K562 (cell line): ENCODE measurements around the gene GPRIN1. TPM values are rescaled to one million over a fixed set of nuclear protein-coding genes. Genes with fewer than 3 reads are reported as not detected.

Experiments
- ATAC-seq: fragments of 200-7000 bp; cut with Tn5 transposase; 3 replicates; pipeline ENCODE4 v1.9.1; 2020; ENCODE audit warnings: moderate library complexity
- BruUV-seq: library from RNA; stranded (reverse); fragments of 400-500 nt; replicated peaks from 2 replicates; lab custom pipeline; 2021; lab: Mats Ljungman, UMichigan
- CTCF ChIA-PET: fragments of 300-600 bp; formaldehyde crosslinking; extraction: SDS; loops from one replicate; lab custom pipeline; 2021; ENCODE audit warnings: low intra/inter-chr PET ratio; lab: Yijun Ruan, JAX
- POLR2A ChIA-PET: fragments of 300-600, 350-650 bp; sonication (Branson Sonifier 250); formaldehyde crosslinking; extraction: SDS; loops from one replicate; lab custom pipeline; 2021; ENCODE audit warnings: antibody characterized with exemption, inconsistent platforms; lab: Yijun Ruan, JAX
- DNase-seq, 4 experiments: peaks; one replicate each; pipeline versions ENCODE4 v3.0.0 to v3.0.0-alpha.2; 2011 to 2018; ENCODE audit warnings: low spot score in 3 of 4, mixed read lengths in 3 of 4; ENCODE audit errors: extremely low read depth in 1 of 4
- FAIRE-seq: peaks from 2 replicates; lab custom pipeline; 2011; peaks lifted over from hg19 to GRCh38; lab: Jason Lieb, UNC
- H2AFZ ChIP-seq: 2 replicates; pipeline ENCODE4 v1.6.0; 2011; ENCODE audit warnings: low read depth, low read length, control low read depth, inconsistent platforms
- H3K27ac ChIP-seq: fragments of 200-600 bp; 3 replicates; pipeline ENCODE4 v1.8.0; 2011; ENCODE audit warnings: low read depth, mild to moderate bottlenecking, control low read depth, inconsistent platforms, low read length, moderate library complexity, mixed read lengths; ENCODE audit errors: extremely low read depth
- H3K27me3 ChIP-seq, 2 experiments: fragments of 300-600 bp in 1 of 2; 2 replicates in 1 of 2; 3 replicates in 1 of 2; pipeline versions ENCODE4 v1.6.0 to v1.8.0; 2011; ENCODE audit warnings: inconsistent platforms in 2 of 2, low read length in 2 of 2, mild to moderate bottlenecking in 1 of 2, mixed read lengths in 1 of 2, moderate library complexity in 1 of 2; ENCODE audit not compliant: control insufficient read depth in 2 of 2, insufficient read depth in 2 of 2
- H3K36me3 ChIP-seq: fragments of 300-600 bp; 3 replicates; pipeline ENCODE4 v1.8.0; 2011; ENCODE audit warnings: mild to moderate bottlenecking, low read length, inconsistent platforms; ENCODE audit not compliant: control insufficient read depth, insufficient read depth
- H3K4me1 ChIP-seq, 2 experiments: fragments of 200-600 bp in 1 of 2; replicated peaks in 1 of 2; 2 replicates in 1 of 2; 3 replicates in 1 of 2; pipeline versions ENCODE4 v1.5.1 to v1.8.0; 2011; ENCODE audit warnings: inconsistent platforms in 2 of 2, low read length in 2 of 2, mild to moderate bottlenecking in 1 of 2, mixed read lengths in 1 of 2, moderate library complexity in 1 of 2; ENCODE audit not compliant: control insufficient read depth in 2 of 2, insufficient read depth in 2 of 2
- H3K4me2 ChIP-seq: 2 replicates; pipeline ENCODE4 v1.6.1; 2011; ENCODE audit warnings: low read length, control low read depth, inconsistent platforms, mixed read lengths; ENCODE audit not compliant: insufficient read depth
- H3K4me3 ChIP-seq: fragments of 200-600 bp; sonication (generic), shearing (Covaris generic); 2 replicates; pipeline ENCODE4 v1.5.1; 2016; ENCODE audit warnings: control low read depth, inconsistent platforms
- H3K79me2 ChIP-seq: fragments of 200-600 bp; 3 replicates; pipeline ENCODE4 v1.8.0; 2011; ENCODE audit warnings: low read length, inconsistent platforms; ENCODE audit not compliant: control insufficient read depth, insufficient read depth
- H3K9ac ChIP-seq, 2 experiments: 2 replicates each; pipeline versions ENCODE4 v1.6.0 to v1.6.1; 2011; ENCODE audit warnings: low read depth in 2 of 2, low read length in 2 of 2, control low read depth in 1 of 2, inconsistent platforms in 1 of 2, mild to moderate bottlenecking in 1 of 2, mixed read lengths in 1 of 2; ENCODE audit not compliant: insufficient read depth in 1 of 2
- H3K9me1 ChIP-seq: one replicate; pipeline ENCODE4 v1.6.0; 2011; ENCODE audit warnings: inconsistent platforms, mild to moderate bottlenecking, low read length, moderate library complexity; ENCODE audit not compliant: control insufficient read depth, insufficient read depth
- H3K9me3 ChIP-seq: replicated peaks from 2 replicates; pipeline ENCODE4 v1.5.1; 2011; ENCODE audit warnings: low read depth, low read length, inconsistent platforms; ENCODE audit not compliant: control insufficient read depth, insufficient read depth
- H4K20me1 ChIP-seq: replicated peaks from 2 replicates; pipeline ENCODE4 v1.6.1; 2011; ENCODE audit warnings: low read length, inconsistent platforms, mixed read lengths; ENCODE audit not compliant: control insufficient read depth, insufficient read depth
- ILK ChIP-seq: fragments of 450-650 bp; IDR thresholded peaks from 2 replicates; pipeline ENCODE4 v1.6.1; 2016; ENCODE audit warnings: missing genetic modification characterization, low read depth, mild to moderate bottlenecking, missing compliant biosample characterization, moderate library complexity, borderline replicate concordance
- MAFF ChIP-seq: IDR thresholded peaks from 2 replicates; pipeline ENCODE4 v1.6.1; 2012; ENCODE audit warnings: low read length, improper control_type of control experiment
- MCM3 ChIP-seq: fragments of 450-650 bp; IDR thresholded peaks from 2 replicates; pipeline ENCODE4 v1.6.1; 2016
- POLR3G ChIP-seq: IDR thresholded peaks from 2 replicates; pipeline ENCODE4 v1.6.1; 2011; ENCODE audit not compliant: insufficient read length, insufficient replicate concordance; ENCODE audit errors: extremely low read depth
- SMAD1 ChIP-seq: fragments of 150-350 bp; IDR thresholded peaks from 2 replicates; pipeline ENCODE4 v1.6.1; 2014; ENCODE audit warnings: low read length, low read depth; ENCODE audit not compliant: partially characterized antibody
- SRSF1 ChIP-seq: fragments of 200-400 bp; formaldehyde crosslinking; IDR thresholded peaks from 2 replicates; pipeline ENCODE4 v1.6.1; 2017; ENCODE audit warnings: mild to moderate bottlenecking, low read depth, low read length, moderate library complexity
- USF2 ChIP-seq: sonication (generic); formaldehyde crosslinking; IDR thresholded peaks from 2 replicates; pipeline ENCODE4 v1.5.0; 2020; ENCODE audit warnings: missing genetic modification reagents
- XRCC4 ChIP-seq: IDR thresholded peaks from one replicate; pipeline ENCODE4 v1.6.1; 2011; ENCODE audit not compliant: insufficient read depth, insufficient read length; ENCODE audit errors: extremely low read depth
- ZBTB11 ChIP-seq, 3 experiments: fragments of 200-800 bp in 1 of 3; fragments of 250-450 bp in 1 of 3; fragments of 450-650 bp in 1 of 3; sonication (Bioruptor Pico) in 1 of 3; sonication (Bioruptor generic) in 1 of 3; formaldehyde crosslinking in 1 of 3; IDR thresholded peaks; 2 replicates each; pipeline versions ENCODE4 v1.6.1 to v1.8.0; 2016 to 2022; ENCODE audit warnings: mild to moderate bottlenecking in 2 of 3, missing genetic modification characterization in 2 of 3, missing compliant biosample characterization in 1 of 3, moderate library complexity in 1 of 3
- ZBTB5 ChIP-seq: fragments of 450-650 bp; IDR thresholded peaks from 2 replicates; pipeline ENCODE4 v1.6.1; 2017; ENCODE audit warnings: antibody characterized with exemption
- ZKSCAN3 ChIP-seq: fragments of 250-450 bp; sonication (Bioruptor Pico); IDR thresholded peaks from 2 replicates; pipeline ENCODE4 v1.4.0; 2020
- ZNF134 ChIP-seq: fragments of 250-450 bp; sonication (Bioruptor Pico); conservative IDR thresholded peaks from 2 replicates; pipeline ENCODE4 v1.4.0; 2020
- WGBS: fragments of 100-300 bp; shearing (Covaris generic); methylation state at CpG from one replicate; pipeline ENCODE4 v1.1.6; 2016; ENCODE audit warnings: low coverage, mixed read lengths; ENCODE audit not compliant: insufficient coverage; ENCODE audit errors: missing lambda C conversion rate; 5-methylcytosine and 5-hydroxymethylcytosine counted together
- in situ Hi-C: fragments of 300-500 bp; cut with MboI; formaldehyde crosslinking; loops from 4 replicates; pipeline ENCODE4 v1.15.0; 2018; ENCODE audit warnings: inconsistent platforms, mixed read lengths
- intact Hi-C: fragments of 100-400 bp; cut with micrococcal nuclease; formaldehyde crosslinking; loops from 2 replicates; pipeline ENCODE4 v1.14.2; 2022
- polyA plus RNA-seq, 8 experiments: library from polyadenylated mRNA; depleted of rRNA in 4 of 8; stranded (reverse) in 5 of 8; unstranded in 3 of 8; fragments of >200 nt; fragmentation: Nextera tagmentation in 2 of 8; fragmentation: Illumina TruSeq in 1 of 8; extraction: Ambion mirVana in 2 of 8; extraction: Trizol in 1 of 8; gene quantifications; 2 replicates each; pipeline versions ENCODE4 v1.2.1 to v1.2.3, GENCODE V29; 2011 to 2014; ENCODE audit warnings: inconsistent platforms in 1 of 8, missing spikeins in 1 of 8
- total RNA-seq, 7 experiments: library from RNA; depleted of rRNA in 6 of 7; stranded (reverse); fragments of >200 nt in 6 of 7; fragmentation: Illumina TruSeq in 2 of 7; extraction: Trizol in 2 of 7; gene quantifications; 2 replicates each; pipeline versions ENCODE4 v1.2.1 to v1.2.3, GENCODE V29; 2011 to 2021; ENCODE audit warnings: low replicate concordance in 1 of 7

The GPRIN1 gene
- total and polyA plus RNA-seq, 9 of the 15 experiments (the other 6 are each of a cell fraction or from before 2014, with no cell fraction given) = 0.15 to 11.6 (median 4.4) TPM

- Histone ChIP-seq H3K36me3 (peaks cover 3% of the 10 kb centered on the region; the same call in 2 of the 3 replicates), H3K4me2 (no peak overlapping the region), H3K79me2 (peaks cover 2% of the 10 kb centered on the region; the same call in 1 of the 3 replicates), H3K9me3 (no peaks in the 10 kb centered on the region), H3K27me3 (peaks cover 13 to 23% of the 10 kb centered on the region in 2 experiments), H2AFZ (no peak overlapping the region), H3K4me1 (peaks cover 10 to 18% of the 10 kb centered on the region in 2 experiments; a peak in 3 of 5 replicates), H3K4me3 (no peak overlapping the region), H3K9me1 (peaks cover 9% of the 10 kb centered on the region), H3K9ac (no peak overlapping the region), H4K20me1 (peaks cover 21% of the 10 kb centered on the region), H3K27ac (no peak overlapping the region)
- BruUV-seq = no TSS peak
- ChIA-PET CTCF (interaction anchor here (1.0 kb wide), 1 partner anchor 196 kb away, joined by 4 read pairs; the partner anchor contains the start of gene CLTB), POLR2A (no interaction called here)
- FAIRE-seq (no peak), ATAC-seq (no peak), DNase-seq (no peak)
- intact Hi-C loops = no loop called here
- 18% methylated on average over 6 of the region's 6 CpGs for WGBS
- in situ Hi-C loops = no loop called here
- TF ChIP-seq ILK (tag) = no peak
- TF ChIP-seq USF2 (CRISPR knock-in tag) = no peak
- no peak for TF ChIP-seq MAFF
- no peak for TF ChIP-seq ZKSCAN3
- no peak for TF ChIP-seq XRCC4
- TF ChIP-seq POLR3G = no peak
- TF ChIP-seq SRSF1 = no peak
- TF ChIP-seq MCM3 = no peak
- no peak for TF ChIP-seq ZBTB5
- TF ChIP-seq SMAD1 = no peak
- TF ChIP-seq ZNF134 = no peak
- no peak for TF ChIP-seq ZBTB11 (CRISPR knock-in tag; IDR thresholded peaks at IDR 0.05)
Observed at GRCh38 chr5:176612008-176612407, 2.1 kb upstream of the GPRIN1 start.
